NCI-H2107 treated with DMSO at 0.1 percent for 48 hours (cell line): ENCODE measurements around the gene WFDC8.
"Not testable (repeated sequence)": the region's sequence is repeated elsewhere in the genome, so short reads cannot be mapped to it uniquely, and the experiment has no call there.

Experiments
- DNase-seq: peaks from one replicate; lab custom pipeline; 2025; ENCODE audit not compliant: unreplicated experiment; lab: John Stamatoyannopoulos, UW

WFDC8 gene

DNA sequence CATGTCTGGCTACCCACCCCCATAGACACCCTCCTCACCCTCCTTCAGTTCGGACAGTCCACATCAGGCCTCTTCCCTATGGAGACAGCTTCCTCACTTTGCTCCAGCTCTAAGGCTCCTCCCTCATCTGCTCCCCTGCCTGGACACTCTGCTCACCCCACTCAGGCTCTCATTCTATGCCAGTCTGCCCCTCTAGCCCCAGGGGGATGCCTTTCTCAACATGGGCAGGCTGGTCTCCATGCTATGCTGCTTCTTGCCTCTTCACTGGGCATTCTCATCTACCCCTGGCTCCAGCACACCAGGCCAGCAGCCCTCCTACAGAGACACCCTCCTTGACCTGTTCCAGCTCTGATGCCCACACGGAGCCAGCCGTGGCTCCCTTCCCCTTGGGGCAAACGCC, at the start of gene WFDC8:
Gene WFDC8, minus strand, starts transcription at position 101 of the 400 bp plus-strand sequence. Its CDS starts 37 bp downstream, at position 64.
- DNase-seq, result no peak

DNA sequence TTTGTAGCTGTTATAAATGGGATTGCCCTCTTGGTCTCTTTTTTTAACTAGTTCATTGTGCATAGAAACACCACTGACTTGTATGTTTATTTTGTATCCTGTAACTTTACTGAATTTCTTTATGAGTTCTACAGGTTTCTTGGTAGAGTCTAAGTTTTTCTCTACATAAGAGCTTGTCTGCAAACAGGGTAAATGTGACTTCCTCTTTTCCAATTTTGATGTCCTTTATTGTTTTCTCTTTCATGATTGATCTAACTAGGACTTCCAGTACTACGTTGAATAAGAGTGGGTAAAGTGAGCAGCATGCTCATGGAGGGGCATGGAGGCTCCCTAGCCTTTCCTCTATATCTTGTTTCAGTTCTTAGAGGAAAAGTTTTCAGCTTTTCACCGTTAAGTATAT, 47.5 kb upstream of the WFDC8 start:
- no peak for DNase-seq

DNA sequence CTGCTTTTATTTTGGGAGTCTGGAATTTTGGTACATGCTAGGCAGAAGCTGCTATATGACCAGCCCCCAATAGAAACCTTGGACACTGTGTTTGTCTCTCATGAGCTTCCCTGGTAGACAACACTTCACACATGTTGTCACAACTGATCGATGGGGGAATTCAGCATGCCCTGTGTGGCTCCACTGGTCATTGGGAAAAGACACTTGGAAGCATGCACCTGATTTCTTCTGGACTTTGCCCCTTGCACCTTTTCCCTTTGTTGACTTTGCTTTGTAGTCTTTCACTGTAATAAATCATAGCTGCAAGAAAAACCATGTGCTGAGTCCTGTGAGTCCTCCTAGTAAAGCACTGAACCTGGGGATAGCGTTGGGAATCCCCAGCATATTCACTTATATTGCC, 42.5 kb upstream of the WFDC8 start:
- DNase-seq, result no peak

DNA sequence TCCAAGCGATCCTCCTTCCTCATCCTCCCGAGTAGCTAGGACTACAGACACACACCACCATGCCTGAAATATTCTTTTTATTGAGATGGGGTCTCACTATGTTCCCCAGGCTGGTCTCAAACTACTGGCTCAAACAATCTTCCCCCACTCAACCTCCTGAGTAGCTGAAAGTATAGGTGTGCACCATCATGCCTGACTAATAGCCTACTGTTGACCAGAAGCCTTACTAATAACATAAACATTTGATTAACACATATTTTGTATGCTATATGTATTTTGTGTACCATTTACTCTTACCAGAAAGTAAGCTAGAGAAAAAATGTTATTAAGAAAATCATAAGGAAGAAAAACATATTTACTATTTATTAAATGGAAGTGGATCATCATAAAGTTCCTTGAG, 38.5 kb upstream of the WFDC8 start:
- no peak for DNase-seq

DNA sequence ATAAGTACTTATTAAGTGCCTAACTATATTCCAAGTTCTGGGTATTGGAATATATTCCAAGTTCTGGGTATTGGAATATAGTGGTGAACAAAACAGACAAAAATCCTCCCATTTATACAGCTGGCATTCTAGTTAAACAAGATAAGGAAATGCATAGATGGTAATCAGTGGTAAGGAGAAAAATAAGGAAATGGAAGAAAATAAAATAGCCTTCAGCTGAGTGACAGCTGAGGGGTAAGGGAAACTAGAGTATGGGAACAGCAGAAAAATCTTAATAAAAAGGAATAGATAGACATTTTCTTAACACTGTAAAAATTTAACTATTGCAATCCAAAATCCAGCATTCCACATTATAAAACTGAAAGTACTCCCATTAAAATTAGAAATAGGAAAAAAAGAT, 33.2 kb upstream of the WFDC8 start:
- no peak for DNase-seq

DNA sequence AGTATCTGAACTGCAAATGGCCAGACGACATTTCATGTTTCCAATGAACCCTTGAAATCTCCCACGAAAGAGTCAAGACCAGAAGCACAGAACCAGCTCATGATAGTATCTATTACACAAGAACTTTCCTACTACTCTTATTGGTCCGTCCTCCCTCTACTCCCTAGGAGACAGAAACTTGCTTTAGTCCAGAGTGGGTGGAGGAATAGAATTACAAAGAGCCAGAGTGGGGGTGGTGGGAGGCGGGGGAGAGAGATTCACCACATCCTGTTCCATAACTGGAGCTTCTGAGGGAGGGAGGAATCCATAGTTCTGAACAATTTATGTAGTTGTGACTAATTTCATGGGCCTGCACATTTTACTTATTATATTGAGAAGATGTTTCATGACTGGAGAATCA, 32.0 kb upstream of the WFDC8 start:
- no peak for DNase-seq

DNA sequence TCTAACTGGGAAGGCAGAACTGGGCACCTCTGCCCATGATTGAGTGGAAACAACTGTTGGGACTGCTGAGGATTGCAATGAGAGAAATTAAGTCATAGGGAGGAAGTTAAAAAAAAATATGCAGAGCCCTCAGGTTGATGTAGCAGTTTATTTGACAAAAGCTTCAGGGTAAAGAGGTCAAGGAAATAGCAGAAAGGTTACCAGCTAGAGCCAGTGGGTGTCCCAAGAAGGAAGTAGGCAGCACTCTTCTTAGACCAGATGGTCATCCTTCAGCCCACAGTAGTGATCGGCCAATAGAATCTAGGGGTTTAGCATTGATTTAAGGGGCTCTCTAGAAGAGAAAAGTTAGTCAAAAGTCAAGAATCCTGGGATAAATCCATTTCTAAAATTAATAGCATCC, 28.7 kb upstream of the WFDC8 start:
- DNase-seq, result no peak

DNA sequence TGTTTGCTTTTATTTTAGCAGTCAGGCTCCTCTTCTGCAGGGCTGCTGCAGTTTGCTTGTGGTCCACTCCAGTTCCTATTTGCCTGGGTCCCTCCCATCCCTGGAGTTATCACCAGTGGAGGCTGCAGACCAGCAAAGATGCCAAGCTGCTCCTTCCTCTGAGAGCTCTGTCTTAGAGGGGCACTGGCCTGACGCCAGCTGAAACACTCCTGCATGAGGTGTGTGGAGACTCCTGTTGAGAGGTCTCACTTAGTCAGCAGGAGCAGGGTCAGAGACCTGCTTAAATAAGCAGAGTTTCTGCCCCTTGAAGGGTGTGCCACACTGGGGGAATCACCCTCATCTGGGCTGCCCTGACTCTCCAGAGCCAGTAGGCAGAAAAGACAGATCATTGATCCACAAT, 16.2 kb upstream of the WFDC8 start:
- DNase-seq, result no peak

DNA sequence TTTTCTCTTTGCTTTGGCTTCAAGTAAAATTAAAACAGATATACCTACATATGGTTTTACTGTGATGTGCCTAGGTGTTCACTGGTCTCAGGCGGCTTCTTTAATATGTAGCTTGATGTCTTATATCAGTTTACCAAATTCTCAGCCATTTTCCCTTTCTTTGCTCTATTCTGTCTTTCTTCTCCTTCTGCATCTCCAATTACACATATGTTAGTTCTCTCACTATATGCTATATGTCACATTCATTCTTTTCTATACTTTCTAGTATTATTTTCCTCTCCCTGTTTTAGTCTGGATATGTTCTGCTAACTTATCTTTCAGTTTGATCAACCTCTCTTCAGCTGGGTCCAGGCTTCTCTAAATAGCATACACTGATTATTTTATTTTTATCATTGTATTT, 14.4 kb upstream of the WFDC8 start:
- DNase-seq, result no peak

DNA sequence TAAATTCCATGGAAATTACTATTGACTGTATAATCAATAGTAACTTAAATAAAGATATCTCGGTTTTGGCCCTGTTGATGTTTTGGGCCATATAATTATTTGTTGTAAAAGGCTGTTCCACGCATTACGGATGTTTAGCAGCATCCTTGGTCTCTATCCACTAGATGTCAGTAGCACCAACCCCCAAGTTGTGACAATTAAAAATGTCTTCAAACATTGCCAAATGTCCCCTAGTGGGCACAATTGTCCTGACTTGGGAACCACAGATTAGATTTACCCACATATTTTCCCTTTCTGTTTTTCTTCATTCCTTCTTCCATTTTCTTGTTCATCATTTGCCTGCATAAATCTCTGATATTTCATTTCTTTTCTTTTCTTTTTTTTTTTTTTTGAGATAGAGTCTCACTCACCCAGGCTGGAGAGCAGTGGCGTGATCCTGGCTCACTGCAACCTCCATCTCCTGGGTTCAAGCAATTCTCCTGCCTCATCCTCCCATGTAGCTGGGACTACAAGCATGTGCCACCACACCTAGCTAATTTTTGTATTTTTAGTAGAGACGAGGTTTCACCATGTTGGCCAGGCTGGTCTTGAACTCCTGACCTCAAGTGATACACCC, 13.6 kb upstream of the WFDC8 start:
- DNase-seq, result no peak

DNA sequence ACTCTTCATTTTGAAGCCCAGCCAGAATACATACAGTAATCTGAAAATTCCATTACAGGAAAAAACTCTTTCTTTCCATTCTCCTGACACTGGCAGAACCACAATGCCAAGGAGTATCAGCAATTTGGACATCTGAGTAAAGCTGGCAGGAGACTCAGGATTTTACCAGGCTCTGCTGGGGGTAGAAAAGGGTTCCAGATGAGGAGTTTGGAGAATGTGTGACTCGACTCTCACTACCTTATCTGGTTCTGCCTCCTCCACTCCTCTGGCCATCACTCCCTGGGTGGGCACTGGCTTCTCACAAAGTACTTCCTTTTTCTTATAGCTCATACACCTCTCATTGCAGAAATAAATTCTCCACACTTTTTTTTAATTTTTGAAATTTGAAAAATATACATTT, 10.6 kb upstream of the WFDC8 start:
- no peak for DNase-seq

DNA sequence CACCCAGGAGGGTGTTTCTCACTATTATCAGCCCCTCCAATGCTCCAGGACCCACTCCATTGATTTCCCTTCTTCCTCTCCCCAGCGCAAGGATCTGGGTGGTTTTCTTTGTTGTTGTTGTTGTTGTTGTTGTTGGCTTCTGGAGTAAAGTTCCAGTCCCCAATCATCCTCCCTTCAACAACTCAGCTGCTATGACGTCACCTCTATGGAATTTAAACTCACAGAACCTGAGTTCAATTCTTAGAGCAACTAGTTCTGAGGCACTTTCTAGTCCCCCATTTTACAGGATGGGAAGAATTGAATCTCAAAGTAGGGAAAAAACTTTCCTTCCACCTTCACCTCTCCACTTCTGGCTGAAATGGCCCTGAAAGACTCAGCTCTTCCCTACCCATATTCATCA, 9.7 kb upstream of the WFDC8 start:
- DNase-seq, result no peak

DNA sequence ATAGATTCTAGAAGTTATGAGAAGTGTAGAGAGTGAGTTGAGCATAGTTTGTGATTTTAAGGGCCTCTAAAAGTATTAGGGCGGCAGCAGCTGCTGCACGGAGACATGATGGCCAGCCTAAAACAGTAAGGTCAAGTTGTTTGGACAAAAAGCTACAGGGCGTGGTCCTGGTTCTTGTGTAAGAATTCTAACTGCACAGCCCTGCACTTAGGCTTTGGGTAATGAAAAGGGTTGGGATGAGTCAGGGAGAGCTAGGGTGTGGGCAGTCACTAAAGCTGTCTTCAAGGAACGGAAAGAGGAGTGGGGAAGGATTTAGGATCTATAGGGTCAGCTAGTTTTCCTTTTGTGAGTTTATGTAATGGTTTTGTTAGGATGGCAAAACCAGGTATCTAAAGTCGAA, 6.9 kb upstream of the WFDC8 start:
- DNase-seq, result not testable (repeated sequence)

DNA sequence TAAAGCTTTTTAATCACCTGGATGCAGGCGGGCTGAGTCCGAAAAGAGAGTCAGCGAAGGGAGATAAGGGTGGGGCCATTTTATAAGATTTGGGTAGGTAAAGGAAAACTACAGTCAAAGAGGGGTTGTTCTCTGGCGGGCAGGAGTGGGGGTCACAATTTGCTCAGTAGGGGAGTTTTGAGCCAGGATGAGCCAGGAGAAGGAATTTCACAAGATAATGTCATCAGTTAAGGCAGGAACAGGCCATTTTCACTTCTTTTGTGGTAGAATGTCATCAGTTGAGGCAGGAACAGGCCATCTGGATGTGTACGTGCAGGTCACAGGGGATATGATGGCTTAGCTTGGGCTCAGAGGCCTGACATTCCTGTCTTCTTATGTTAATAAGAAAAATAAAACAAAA, 5.2 kb upstream of the WFDC8 start:
- DNase-seq, result not testable (repeated sequence)

DNA sequence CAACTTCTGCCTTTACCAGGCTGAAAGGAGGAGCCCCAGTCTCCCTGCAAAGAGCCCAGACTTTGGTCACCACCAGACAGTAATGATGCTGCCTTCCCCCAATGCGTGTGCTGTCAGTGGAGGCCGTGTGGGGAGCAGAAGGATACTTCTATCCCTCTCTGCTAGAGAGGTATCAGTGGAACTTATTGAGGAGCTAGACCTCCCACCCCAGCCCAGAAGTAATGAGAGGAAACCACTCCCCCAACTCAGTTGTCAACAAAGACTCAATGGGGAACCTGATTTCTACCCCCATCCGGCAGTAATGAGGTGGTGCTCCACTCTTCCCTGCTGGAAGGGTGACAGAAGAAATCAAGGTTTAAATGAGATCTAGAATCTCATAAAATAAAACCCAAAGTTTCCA, 4.4 kb upstream of the WFDC8 start:
- DNase-seq, result no peak

DNA sequence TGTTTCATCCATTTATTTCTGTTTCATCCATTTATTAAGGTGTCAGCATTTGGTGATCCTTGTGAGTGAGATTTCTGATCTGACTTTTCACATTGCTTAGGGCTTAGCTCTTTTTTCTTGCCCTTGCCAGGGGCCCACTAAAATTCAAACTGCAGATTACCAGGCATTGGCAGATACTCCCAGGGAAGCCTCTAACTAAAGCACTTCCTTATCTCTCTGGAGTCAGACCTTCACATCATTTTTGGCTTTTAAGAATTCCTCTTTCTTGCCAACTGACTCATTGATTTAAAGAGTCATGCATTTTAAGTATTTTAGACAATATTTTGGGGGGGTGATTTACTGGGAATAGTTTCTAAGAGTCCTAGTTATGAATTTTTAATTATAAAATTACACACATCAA, 2.6 kb upstream of the WFDC8 start:
- DNase-seq, result no peak

DNA sequence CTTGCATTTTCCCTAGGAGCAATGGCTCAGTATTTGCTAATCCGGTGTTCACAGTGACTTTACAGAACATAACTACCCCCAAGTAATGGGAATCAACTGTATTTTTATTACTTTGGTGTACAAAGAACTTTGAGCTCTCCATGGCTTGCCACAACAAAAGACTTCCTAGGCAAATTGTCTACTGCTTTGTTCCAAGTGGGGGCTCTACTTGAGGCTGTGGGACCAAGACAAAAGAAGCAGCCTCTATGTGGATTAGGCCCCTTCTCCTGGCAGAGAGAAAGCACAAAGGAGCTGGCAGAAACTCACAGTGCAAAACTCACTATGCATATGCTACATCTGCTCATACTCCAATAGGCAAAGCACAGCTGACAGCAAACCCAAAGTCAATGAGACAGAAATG, 853 bp downstream of the WFDC8 start:
- DNase-seq, result no peak

DNA sequence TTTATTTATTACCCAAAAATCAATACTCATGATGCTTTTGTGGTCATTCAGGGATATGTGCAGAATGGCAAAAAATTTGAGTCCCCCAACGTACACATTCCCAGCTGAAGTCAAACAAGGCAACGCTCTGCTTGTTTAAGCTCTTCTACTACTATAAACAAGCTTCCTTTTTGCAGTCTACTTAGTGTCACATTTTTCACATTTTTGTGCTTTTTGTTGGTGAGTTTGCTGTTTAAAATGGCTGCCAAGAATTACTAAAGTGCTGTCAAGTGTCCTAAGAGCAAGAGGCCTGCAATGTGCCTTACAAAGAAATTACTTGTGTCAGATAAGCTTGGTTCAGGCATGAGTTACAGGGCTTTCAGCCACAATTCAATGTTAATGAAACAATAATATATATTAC, 2.1 kb downstream of the WFDC8 start:
- DNase-seq, result no peak

DNA sequence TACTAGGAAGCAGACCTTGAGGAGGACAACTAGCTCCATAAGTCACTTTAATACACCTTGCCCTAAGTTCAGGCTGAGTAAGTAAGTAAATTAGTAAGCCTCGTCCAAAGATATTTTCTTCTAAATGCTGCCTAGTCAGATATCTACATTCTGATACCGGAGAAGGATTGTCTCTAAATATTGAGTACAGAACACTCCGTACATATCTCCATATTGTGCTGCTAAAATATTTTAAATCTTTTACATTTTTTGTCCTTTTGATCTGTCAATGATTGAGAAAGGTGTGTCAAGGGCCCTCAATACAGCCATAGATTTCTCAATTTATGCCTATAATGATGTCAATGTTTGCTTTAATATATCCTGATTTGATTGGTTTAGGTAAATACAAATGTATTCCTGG, 3.2 kb downstream of the WFDC8 start:
- no peak for DNase-seq

DNA sequence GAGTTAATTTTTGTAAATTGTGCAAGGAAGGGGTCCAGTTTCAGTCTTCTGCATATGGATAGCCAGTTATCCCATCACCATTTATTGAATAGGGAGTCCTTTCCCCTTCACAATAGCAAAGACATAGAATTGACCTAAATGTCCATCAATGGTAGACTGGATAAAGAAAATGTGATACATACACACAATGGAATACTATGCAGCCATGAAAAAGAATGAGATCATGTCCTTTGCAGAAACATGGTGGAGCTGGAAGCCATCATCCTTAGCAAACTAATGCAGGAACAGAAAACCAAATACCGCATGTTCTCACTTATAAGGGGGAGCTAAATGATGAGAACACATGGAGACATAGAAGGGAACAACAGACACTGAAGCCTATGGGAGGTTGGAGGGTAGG, 9.4 kb downstream of the WFDC8 start:
- DNase-seq, result not testable (repeated sequence)

DNA sequence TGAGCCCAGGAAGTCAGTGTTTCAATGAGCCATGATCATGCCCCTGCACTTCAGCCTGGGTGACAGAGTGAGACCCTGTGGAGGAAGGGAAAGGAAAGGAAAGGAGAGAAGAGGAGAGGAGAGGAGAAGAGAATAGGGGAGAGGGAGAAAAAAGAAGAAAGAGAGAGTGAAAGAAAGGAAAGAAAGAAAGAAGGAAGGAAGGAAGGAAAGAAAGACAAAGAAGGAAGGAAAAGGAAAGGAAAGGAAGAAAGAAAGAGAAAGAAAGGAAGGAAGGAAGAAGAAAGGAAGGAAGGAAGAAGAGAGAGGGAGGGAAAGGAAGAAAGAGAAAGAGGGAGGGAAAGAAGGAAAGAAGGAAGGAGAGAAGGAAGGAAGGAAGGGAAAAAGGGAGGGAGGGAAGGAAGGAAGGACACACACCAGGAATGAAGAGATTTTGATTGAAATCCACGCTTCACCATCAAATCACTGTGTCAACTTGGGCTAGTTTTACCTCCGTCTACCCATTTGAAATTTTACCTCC, 14.3 kb downstream of the WFDC8 start:
- DNase-seq, result no peak

DNA sequence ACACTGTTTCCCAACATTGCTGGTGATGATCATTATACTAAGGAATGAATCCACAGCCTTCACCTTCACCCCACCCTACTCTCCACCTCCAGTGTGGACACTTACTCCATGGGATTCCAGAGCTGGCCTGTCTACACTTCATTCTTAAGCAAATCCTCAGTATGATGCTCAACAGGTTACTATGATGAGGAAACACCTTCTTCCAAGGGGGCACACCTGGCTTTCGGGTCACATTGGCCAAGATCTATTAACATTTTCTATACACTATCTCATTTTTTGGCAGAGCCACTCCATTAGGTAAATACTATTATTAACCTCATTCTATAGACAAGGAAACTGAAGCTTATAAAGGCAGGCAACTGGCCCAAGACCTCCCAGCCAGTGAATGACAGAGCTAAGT, 23.9 kb downstream of the WFDC8 start:
- DNase-seq, result no peak

DNA sequence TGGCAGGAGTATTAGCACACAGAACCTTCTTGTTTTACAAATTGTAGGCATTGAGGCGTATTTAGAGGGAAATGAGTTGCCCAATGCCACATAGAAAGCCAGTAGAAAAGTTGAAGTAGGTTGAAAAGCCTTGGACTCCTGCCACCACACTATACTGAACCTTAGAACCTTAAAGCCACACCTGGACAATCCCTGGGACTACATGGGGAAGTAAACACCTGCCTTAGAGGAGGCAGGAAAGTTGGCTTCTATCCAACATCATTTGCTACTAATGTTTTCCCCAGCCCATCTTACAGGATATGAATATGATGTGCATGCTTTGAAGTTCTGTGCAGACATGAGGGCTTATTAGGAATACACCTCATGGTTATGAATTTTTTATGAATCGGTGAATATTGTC, 26.6 kb downstream of the WFDC8 start:
- no peak for DNase-seq

DNA sequence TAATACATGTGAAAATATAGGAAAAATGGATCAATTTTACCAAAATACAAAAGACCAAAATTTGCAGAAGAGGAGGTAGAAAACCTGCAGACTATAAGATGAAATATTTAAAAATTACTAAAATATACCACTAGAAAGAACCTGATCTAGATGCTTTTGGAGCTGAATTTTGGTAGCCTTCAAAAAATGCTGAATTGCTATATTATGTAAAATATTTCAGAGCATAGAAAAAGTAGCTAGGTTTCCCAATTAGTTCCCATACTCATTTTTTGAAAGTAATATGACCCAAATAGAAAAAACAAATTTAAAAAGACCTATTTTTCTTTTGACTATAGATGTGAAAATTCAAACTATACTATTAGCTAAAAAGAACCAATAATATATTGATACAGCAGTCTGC, 28.3 kb downstream of the WFDC8 start:
- no peak for DNase-seq
